Colon (tissue), 2 donors: ENCODE data around the gene KIF26B.

ENCODE experiments used
- FAIRE-seq: peaks from 2 replicates; lab custom pipeline; 2012; peaks lifted over from hg19 to GRCh38; lab: Jason Lieb, UNC
- donor health status: control.
- donor health status: control.

The KIF26B gene

DNA sequence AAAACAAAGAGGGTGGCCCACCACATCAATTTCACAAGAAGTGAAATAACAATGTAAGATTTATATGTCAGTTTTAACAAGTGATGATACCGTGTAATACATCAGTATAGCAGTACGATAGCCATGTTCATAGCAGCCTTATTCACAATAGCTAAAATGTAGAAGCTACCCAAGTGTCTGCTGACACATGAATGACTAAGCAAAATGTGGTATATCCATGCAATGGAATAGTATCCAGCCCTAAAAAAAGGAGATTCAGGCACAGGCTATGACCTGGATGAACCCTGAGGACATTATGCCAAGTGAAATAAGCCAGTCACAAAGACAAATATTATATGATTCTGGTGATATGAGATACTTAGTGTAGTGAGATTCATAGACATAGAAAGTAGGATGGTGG lies 18.0 kb downstream of the KIF26B start:
- FAIRE-seq = no peak

- no peak for FAIRE-seq
Observed at GRCh38 chr1:245173446-245174211, 18.8 kb downstream of the KIF26B start.

- no peak for FAIRE-seq
Observed at GRCh38 chr1:245177071-245177900, 22.5 kb downstream of the KIF26B start.

GRCh38 chr1:245179706-245180105 lies 24.9 kb downstream of the KIF26B start:
- FAIRE-seq = no peak

- FAIRE-seq = no peak
Observed at GRCh38 chr1:245180496-245181157, 25.8 kb downstream of the KIF26B start.

GRCh38 chr1:245181158-245181517 lies 26.4 kb downstream of the KIF26B start:
- FAIRE-seq = no peak

DNA sequence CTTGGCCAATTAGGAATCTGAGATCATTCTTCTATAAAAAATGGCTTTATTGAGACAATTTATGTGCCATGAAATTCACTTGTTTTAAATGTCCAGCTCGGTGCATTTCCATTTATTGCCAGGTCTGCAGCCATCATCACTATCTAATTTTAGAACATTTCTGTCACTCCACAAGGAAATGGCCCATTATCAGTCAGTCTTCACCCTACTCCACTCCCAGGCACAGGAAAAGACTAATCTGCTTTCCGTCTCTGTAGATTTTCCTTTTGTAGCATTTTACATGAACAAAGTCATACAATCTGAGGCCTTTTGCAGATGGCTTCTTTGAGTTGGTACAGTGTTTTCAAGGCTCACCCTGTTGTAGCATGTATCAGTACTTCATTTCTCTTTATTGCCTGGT lies 27.2 kb downstream of the KIF26B start:
- no peak for FAIRE-seq

- no peak for FAIRE-seq
Observed at GRCh38 chr1:245183429-245183828, 28.6 kb downstream of the KIF26B start.

- FAIRE-seq = no peak
Observed at GRCh38 chr1:245184779-245185178, 30.0 kb downstream of the KIF26B start.

DNA sequence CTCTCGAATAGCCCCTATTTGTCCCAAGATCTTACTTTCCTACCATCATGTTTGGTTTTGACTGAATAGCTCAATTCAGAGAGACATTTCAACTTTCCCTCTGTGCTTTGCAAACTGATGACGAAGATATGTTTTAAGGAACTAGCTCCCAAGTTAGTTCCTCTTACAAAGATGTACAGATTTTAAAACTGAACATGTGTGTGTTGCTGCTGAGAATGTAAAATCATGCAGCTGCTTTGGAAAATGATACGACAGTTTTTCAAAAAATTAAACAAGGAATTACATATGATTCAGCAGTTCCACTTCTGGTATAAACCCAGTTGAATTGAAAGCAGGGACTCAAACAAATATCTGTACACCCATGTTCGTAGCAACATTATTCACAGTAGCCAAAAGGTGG lies 33.6 kb downstream of the KIF26B start:
- FAIRE-seq = no peak

DNA sequence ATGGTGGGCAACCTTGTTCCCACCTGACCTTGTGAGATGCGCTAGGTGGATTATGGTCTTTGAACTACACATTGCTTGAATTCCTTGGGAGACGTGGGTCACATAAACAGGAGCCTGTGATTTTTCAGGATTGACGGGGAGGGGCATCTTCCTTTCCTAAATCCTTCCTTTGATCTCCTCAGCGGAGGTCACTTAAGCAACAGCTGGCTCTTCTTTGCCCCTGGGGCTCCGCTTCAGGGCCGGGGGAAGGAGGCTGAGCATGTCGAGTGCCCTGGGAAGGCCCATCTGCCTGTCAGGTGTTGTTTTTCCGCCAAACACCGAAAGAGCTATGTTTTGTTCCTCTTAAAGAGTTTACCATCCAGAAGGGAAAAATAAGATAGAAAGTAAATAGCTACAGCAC lies 40.6 kb downstream of the KIF26B start:
- no peak for FAIRE-seq

- FAIRE-seq = no peak
Observed at GRCh38 chr1:245197121-245197520, 42.3 kb downstream of the KIF26B start.

GRCh38 chr1:245197911-245198379 lies 43.2 kb downstream of the KIF26B start:
- no peak for FAIRE-seq

GRCh38 chr1:245198748-245199516 lies 44.1 kb downstream of the KIF26B start:
- FAIRE-seq = no peak

- FAIRE-seq = no peak
Observed at GRCh38 chr1:245200146-245200545, 45.4 kb downstream of the KIF26B start.

- FAIRE-seq = no peak
Observed at GRCh38 chr1:245201201-245201600, 46.4 kb downstream of the KIF26B start.

- no peak for FAIRE-seq
Observed at GRCh38 chr1:245201827-245202226, 47.0 kb downstream of the KIF26B start.

GRCh38 chr1:245205396-245205795 lies 50.6 kb downstream of the KIF26B start:
- FAIRE-seq = no peak

DNA sequence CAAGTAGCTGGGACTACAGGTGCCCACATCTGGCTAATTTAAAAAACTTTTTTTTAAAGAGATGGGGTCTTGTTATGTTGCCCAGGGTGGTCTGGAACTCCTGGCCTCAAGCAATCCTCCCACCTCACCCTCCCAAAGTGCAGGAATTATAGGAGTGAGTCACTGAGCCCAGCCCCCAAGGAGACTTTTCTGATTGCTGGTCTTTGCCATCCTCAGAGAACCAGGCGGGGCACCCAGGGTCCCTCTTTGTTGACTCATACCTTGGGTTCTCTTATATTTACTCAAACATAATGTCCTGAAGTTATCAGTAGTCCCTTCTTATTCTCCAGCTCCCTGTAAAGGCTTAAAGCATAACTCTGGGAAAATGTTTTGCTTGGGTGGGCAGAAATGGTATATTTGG lies 51.1 kb downstream of the KIF26B start:
- FAIRE-seq = no peak

DNA sequence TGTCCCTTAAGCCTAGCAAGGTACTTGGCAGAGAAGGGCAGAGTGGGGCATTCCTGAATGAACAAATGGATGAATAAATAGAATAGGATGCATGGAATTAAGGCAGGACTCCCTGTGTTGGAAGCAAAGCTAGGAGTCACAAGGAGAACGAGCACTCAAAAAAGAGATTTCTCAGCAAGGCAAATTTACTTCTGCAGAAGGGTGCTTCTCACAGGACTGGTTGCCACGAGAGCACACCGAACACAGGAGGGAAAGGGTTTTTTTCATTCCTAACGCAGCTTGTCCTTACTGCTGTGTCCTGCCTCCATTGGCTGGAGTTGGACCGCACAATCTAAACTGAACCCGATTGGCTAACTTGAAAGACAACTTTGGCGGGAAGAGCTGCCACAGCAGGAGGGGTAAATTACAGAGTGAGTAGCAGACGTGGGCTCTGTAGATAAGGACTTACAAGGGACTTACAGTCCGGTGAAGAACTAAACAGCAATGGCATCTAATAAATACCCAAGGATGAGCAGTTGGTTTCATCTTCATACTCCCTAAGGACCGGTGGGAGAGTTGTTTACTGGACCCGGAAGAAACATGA lies 52.4 kb downstream of the KIF26B start:
- FAIRE-seq = no peak

DNA sequence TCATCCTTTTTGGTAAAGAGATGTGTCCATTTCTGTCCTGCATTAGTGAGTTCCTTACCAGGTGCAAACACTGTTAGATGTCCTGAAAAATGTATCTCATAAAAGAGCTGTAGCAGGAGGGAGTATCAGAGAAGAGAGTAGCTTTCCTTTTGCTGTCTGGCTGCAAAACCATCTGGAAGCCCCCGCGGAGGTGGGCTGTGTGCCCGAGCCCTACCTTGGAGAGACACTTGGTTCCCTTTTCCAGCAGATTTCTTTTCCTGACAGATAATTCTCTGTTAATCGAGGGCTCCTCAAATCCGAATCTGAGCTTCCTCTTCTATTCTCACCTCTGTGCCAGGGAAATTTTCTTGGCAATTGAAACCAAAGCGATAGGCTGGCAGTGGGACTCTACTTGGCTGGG lies 53.0 kb downstream of the KIF26B start:
- no peak for FAIRE-seq
